NCI-H2029 (cell line): ENCODE measurements around the gene FNDC7.
"Not testable (repeated sequence)": the region's sequence is repeated elsewhere in the genome, so short reads cannot be mapped to it uniquely, and the experiment has no call there.

Experiments used
- DNase-seq: peaks from one replicate; lab custom pipeline; 2025; lab: John Stamatoyannopoulos, UW

Gene FNDC7

DNA sequence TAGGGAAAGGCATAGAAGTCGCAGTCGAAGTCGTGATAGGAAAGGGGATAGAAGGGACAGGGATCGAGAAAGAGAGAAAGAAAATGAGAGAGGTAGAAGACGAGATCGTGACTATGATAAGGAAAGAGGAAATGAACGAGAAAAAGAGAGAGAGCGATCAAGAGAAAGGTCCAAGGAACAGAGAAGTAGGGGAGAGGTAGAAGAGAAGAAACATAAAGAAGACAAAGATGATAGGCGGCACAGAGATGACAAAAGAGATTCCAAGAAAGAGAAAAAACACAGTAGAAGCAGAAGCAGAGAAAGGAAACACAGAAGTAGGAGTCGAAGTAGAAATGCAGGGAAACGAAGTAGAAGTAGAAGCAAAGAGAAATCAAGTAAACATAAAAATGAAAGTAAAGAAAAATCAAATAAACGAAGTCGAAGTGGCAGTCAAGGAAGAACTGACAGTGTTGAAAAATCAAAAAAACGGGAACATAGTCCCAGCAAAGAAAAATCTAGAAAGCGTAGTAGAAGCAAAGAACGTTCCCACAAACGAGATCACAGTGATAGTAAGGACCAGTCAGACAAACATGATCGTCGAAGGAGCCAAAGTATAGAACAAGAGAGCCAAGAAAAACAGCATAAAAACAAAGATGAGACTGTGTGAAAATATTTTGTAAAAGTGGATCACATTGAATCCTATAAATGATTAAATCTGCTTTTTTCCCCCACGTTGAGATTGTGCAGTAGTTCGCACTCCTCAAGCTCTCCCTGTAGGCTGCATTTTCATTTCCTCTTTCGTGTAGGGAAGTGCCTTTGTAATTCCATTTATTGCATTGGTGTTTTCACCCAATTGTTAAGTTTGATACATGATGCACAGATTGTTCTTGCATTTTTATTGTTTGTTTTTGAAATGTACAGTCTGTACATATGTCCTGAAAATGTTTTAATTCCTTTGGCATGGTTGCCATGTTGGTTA, 13.1 kb upstream of the FNDC7 start:
- no peak for DNase-seq

DNA sequence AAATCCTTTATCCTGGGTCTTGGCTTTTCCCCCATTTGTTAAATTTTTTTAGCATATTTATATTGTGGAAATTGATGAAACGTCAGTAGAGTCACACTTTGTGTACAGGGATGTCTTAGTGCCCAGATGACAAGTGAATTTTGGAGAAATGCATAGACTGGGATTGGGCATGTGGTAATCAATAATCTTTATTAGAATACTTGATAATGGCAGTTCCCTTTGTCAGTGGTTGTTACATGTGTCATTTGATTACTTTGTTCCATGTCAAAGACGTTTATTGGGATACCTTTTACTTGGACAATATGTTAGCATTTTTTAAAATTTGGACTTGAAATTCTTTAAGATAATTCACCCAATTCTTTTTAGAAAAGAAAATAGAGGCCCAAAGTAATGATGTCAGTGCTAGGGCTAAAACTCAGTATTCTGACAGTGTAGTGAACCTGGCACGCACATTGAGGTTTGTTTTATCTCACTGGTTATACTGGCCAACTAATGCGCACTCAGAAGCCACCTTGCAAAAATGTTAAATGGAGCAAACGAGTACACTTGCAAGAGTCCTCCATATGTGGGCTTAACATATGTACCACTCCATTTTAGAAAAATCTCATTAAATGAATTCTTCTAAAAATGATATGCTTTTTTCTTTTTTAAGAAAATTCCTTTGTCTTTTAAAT, 11.4 kb upstream of the FNDC7 start:
- DNase-seq: no peak

DNA sequence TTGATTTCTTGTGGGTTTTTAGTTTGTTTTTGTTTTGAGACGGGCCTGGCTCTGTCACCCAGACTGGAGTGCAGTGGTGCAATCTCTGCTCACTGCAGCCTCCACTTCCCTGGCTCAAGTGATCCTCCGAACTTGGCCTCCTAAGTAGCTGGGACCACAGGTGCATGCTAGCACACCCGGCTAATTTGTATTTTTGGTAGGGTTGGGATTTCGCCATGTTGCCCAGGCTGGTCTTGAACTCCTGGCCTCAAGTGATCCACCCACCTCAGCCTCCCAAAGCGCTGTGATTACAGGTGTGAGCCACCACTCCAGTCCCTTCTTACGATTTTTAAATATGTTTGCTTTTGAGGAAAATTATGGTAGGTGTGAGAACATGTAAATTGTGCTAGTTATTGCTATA, 10.6 kb upstream of the FNDC7 start:
- DNase-seq: not testable (repeated sequence)

DNA sequence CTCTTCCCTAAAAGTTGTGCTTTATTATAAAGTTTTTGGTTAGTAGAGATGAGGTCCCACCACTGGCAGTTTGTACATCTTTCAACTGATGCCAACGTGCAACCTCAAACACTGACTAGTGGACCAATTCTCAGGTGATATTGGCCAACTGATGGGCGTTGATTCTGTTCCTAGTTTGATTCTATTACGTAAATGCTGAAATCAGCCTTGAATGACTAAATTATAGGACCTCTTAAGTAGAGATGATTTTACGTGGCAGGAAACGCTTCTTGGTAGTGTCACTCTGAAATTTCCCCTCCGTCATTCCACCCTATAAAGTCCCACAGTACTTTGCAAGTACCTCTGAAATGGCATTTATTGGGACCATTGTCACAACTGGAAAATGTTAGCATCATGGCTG, 8.8 kb upstream of the FNDC7 start:
- no peak for DNase-seq

DNA sequence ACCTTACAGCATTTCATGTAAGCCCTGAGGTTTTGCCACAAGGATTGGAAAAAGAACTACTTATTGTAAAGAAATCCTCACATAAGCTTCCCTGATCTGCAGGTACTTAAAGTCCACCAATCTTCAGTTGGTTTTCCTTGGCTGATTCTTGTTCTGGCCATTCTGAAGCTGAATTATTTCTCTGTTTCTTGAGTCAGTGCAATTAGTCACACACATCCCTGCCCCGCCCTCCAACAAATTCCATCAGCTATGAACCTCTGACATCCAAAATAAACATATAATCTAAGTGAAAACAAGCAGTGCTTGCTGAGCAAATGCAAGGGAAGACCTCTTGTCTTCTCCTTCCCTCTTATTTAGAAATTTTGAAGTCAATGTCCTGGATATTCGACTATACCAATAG, 8.2 kb upstream of the FNDC7 start:
- DNase-seq: no peak

DNA sequence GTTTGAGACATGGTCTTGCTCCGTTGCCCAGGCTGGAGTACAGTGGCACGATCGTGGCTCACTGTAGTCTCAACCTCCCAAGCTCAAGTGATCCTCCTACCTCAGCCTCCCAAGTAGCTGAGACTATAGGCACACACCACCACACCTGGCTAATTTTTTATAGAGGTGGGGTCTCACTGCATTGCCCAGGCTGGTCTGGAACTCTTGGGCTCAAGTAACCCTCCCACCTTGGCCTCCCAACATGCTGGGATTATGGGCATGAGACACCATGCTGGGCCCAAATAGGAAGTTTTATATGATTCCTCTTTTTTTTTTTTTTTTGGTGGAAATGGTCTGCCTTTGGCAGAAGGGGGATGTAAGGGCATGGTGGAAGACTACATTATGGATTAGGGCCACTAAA, 6.1 kb upstream of the FNDC7 start:
- no peak for DNase-seq

DNA sequence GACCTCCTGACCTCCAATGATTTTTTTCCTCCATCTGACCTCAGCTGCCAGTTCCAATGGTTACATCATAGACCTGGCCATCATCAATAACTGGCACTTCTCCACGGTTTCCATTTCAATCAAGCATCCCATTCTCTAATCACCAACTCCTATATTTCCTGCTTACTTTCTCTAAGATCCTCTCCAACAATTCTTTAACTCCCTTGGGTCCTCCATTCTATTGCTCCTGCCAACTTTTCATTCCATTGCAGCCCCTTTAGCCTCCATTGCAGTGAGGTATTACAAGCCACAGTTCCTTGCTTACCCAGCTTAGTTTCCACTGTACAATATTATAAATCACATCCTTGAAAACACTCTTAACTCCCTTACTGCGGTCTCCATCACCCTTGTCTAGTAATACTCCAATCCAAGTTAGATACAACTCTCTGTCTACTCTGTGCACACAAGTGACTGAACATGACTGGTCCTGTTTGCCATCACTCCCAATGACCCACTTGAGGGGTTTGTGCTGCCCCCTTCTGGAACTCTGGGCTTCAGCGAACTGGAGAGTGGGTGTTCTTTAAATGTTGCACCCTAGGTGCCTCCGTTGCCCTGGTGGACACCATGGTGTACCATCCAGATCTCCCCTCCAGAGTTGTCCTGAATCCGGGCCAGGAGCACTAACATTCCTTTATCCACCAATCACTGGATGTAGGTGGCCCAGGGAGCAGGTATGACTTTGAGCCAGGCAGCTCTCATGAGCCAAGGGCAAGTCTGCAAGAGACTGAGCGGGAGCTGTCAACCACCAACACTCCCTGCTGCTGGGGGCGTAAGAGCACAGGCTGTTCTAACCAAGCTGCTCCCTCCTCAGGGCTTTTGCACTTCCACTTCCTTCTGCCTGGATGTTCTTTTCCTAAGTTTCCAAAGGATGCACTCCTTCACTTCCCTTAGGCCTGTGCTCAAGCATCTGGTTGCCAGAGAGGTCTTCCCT, 3.7 kb upstream of the FNDC7 start:
- no peak for DNase-seq

DNA sequence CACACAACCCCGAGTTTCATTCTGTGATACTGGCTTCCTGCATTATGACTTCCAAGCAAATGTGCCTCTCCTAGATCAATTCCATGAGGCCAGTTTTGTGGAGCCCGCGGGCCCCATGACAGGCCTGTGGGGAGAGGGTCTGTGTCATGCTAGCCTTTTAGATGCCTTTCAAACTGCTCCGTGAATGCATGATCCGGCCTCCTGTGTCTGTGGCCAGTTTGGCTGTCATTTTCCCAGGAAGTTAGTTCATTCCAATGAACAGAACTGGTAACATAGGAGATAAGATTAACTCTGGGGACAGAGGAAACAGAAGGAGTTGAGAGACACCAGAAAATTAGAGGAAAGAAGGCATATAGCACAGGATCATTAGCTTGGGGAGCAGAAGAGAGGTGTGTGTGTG, 3.2 kb downstream of the FNDC7 start:
- DNase-seq: no peak

DNA sequence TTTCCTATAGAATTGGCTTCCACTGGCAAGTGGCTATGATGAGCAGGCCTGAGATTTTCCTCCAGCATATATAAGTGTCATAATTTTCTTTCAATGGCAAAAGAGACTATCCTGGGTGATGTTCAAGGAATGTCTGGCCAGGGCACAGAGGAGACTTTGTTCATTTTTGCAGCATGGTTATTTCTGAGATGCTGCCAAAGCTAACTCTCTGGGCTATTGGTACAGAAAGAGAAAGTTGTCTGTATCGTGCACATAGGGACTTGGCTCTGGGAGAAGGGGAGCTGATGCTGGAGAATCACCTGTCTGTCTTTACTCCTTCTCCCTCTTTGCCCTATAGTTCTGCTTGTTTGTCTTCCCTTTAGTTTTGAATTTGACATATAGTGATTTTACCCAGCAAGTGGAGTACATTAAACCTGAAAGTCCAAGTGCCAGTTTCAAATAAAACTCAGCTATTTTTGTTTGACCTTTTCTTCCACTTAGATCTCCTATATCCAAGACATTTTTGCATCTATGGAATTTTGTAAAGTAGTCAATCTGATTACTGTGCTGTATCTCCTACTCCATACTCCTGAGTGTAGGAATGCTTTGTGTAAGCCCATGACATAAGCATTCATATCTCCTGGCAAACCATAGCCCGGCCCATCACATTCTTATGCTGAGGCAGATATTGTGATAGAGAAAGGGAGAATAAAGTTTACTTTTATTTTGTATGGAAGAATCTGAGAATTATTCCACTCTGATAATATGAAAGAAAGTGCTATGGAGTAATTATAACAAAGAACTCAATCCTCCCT, 3.9 kb downstream of the FNDC7 start:
- no peak for DNase-seq

DNA sequence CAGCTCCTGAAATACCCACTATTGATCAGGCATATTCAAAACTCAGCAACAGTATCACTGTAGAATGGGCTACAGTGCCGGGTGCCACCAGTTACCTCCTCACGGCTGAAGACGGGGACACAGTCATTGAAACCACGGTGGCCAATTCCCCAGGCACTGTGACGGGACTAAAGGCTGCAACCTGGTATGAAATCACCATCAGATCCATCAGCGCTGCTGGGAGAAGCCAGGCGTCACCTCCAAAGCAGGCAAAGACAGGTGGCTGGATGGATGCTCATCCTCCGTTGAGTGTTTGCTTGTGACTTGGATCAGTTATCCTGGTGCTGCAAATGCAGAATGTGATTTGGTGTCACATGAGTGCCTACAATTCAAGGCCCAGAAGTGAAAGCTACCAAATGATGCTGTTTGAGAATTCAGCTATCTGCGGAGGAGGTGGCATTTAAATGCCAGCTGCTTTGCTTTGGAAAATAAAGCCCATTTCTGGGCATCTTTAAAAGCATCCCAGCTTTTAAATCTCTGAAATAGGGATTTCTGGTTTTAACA, 5.1 kb downstream of the FNDC7 start:
- no peak for DNase-seq

DNA sequence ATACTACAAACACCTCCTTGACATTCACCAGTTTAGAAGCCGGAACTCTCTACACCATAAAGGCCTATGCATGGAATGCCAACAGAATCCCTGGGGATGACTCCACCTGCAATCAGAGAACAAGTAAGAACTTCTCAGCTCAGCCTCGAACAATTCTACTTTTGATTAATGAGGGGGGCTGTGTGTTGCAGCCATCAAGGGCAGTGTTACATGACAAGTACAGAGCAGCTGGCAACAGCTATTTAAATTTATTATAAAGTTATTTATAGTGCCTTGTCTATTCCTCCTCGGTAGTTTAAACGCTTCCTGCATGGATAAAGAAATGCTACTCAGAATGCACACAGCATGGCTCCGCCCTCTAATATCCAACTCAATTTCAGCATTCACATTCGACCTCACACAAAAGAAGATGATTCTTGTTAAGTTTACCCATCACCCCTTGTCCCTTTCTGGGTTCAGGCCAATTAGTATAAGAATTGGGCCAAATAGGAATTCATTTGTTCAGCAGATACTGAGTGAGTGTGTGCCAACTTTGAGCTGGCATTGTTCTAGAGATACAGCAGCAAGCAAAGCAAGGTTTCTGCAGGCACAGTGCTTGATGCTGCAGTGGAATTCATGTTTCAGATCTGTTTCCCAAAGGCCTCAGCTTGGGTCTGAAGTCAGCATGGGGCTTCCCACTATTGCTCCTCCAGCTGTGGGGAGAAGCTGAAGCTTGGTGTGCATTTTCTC, 6.4 kb downstream of the FNDC7 start:
- no peak for DNase-seq

DNA sequence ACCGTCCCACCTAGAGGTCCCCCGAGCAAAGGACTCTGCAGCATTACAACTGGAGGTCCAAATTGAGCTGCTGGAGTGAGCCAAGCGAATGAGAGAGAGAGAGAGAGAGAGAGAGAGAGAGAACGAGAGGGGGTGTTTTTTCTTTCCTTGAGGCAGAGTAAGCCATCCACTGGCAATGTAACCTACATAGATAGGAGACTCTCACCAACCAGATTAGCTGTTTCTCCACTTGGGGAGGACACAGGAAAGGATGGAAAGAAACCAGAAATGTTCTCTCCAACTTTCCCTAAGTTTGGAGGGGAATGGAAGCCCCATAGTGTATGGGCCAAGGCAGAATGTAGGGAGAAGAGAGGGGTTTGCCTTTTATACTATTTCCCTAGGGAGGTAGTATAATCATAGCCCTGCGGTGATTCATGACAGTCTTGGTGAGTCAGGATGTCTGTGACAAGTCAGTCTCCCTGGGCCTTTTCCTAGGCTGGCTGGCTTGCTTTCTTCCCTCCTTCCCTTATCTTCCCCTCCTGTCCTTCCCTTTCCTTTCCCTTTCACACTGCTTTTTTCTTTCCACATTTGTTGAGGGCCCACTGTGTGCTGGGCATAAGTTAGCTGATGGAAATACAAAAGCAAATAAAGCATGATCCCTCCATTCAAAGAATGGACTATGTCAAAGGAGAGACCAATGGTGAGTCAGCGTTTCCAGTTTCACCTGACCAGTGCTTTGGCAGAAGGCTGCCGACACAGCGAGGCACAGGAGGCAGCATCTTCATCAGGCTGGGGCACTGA, 7.1 kb downstream of the FNDC7 start:
- DNase-seq: no peak

DNA sequence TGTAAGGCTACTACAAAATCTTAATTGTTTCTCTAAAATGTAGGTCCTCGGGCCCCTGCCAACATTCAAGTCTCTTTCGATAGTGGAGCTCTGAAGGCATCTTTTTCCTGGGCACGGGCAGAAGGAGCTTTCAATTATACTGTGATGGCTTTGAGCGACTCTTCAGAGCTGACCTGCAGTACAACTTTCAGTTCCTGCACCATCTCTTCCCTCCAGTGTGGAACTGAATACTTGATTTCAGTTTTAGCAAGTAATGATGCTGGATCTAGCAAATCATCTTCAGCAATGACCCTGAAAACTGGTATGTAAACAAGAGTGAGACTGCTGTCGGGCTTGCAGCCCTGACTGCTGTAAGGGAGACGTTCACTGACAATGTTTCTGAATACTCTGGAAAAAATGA, 9.6 kb downstream of the FNDC7 start:
- DNase-seq: no peak

DNA sequence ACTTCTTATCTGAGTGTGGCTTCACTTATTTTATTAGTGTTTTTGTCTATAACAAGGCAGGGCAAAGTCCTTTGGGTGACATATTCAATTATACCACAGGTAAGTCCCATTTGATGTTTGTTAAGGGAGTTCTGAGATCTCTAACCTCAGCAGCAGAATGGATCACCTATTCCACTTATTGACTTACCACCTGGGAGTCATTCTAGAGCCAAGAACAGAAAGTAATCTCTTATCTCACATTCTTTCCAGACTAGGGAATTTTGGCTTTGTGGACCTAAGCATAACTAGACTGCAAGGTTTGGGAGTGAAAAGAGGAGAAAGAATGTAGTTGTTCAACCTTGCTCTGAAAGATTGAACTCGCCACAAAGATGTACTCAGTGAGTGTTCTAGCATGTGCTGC, 13.2 kb downstream of the FNDC7 start:
- DNase-seq: no peak

DNA sequence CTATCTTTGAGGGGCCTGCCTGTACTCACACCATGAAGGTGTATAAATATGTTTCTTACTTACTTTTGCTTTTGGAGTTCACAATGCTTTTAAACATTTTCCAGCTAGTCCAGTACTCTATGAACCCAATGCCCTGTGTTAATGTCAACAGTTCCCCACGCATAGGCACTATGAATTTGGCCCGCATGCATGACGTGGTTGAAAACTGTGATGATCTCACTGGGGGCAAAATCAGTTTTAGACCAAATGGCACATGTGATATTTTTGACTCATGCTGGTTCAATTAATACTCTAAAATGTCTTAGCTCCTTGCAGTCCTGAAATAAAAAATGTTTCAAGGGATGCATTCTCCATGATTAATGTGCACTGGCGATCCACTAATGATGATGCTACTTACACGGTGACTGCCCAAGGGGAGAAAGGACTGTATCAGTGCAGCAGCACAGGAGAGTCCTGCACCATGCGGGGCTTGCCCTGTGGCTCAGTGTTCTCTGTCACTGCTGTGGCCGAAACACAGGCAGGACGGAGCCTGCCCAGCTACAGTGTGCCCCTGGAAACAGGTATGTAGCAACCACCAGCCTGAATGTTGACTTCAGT, 15.7 kb downstream of the FNDC7 start:
- DNase-seq: no peak

DNA sequence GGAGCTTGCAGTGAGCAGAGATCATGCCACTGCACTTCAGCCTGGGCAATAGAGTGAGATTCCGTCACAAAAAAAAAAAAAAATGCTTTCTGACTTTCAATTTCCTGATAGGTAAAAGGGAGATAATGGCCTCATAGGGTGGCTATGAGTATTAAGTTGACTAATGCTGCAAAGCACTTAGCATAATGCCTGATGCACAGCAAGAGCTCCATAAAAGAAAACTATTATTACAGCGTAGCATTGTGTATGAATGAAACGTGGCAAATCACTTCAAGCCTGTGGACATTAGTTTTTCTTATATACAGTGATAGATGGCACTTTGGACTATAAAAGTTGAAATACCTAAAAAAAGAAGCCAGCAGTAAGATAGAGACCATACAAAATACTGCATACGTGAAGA, 16.8 kb downstream of the FNDC7 start:
- DNase-seq: no peak

DNA sequence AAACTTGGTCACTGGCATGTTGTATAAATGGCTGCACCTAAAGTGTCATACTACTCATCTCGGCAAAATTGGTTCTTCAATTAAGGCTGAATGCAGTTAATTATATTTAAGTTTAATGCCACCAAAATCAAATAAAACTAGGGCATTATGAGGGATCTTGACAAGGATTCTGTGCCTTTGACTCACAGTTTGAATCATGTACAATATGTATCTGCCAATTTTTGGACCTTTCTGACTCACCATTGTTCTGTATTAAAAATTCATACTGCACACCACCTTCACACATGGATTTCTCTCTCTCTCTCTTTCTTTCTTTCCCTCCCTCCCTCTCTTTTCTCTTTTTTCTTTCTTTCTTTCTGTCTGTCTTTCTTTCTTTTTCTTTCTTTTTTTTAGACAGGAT, 19.7 kb downstream of the FNDC7 start:
- no peak for DNase-seq

DNA sequence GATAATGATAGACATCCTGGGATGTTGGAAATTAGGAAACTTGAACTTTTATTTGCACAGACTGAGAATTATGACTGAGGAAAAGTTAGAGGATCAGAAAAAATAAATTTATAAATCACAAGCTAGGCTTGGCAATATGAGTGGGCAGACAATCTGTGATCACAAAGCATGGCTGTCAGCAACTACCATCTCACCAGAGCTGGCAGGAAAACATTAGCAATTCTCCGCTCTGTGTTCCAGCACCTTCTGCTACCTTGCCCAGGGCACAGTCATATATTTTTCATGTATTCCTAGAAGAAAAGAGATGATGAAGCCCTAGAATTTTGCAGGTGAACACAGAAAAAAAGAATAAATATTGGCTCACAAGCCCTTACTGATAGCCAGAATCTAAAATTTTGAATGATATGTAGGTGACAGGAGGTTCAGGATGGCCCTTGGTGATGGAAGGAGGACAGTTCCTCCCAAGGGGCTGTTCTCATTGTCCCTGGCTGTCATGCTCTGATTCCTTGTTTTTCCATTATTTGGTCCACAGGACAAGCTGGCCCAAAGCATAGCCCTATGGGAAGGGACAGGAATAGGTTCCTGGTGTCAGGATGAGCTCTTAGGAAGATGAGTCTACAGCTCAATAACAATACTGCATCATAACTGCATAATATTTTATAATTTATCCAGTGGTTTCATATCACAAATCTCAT, 21.6 kb downstream of the FNDC7 start:
- DNase-seq: no peak

DNA sequence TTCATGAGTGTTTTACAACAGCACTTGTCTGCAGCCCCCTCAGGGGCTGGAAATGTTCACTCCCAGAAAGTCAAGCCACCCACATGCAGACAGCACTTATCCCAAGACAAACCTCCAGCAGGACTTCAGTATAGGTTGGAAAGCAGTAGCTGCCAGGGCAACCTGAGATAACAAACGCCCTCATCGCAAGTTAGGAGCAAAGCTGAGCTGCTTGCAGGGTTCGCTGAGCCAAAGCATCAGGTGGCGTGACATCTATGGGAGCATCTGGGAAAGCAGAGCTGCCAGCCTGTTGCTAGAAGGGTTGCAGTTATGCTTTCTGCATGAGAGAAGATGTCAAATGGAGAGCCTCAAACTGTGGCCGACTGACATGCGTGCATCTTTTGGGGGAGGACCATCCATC, 29.5 kb downstream of the FNDC7 start:
- no peak for DNase-seq
